ENCODE results near the gene GAMT. TPM values are rescaled to one million over a fixed set of nuclear protein-coding genes. Genes with fewer than 3 reads are reported as not detected.

GAMT gene
- total and polyA plus RNA-seq, 2 of the 13 experiments (the other 11 are each of a cell fraction or from before 2014, with no cell fraction given), result 115 to 124 TPM

DNA sequence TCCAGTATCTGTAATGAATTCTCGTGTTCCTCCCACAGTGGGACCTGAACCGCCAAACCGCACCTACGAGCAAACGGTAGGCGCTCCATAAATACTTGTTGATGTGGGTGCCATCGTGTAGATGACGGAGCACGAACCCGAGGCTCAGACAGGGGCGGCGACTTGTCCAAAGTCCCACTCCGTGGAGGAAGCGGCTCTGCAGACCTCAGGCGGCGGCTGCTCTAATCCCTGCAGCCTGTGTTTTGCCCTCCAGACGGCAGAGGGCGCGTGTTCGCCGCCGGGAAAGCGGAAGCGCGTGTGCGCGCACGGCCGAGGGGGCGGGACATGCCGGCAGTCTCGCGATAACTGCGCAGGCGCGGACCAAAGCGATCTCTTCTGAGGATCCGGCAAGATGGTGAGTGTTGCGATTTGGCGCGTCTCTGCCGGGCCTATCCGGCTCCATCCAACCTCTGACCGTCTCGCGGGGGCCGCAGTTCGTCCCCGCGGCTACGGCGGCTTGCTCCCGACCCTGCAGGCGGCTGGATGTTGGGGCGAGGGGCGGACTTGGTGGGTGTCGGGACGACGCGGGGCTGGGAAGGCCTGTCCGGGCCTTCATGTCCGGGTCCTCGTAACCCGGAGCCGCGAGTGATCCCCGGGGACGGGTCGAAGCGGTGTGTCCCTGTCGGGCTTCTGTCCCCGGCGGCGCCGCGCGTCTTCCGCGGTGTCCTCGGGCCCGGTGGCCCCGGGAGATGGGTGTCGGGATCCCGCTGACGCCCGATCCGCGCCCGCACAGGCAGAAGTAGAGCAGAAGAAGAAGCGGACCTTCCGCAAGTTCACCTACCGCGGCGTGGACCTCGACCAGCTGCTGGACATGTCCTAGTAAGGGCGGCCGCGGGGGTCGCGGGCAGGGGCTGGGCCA, 36.9 kb upstream of the GAMT start, which contains the start of gene RPS15 (continued):
- TF ChIP-seq HNF4A (CRISPR knock-in tag; IDR thresholded peaks at IDR 0.05), result peak; percentile 95
- TF ChIP-seq ZFP36 (IDR thresholded peaks at IDR 0.05; ENCODE audit: borderline replicate concordance, low read depth, low read length, partially characterized antibody), result no peak
- TF ChIP-seq, protein P1, sequence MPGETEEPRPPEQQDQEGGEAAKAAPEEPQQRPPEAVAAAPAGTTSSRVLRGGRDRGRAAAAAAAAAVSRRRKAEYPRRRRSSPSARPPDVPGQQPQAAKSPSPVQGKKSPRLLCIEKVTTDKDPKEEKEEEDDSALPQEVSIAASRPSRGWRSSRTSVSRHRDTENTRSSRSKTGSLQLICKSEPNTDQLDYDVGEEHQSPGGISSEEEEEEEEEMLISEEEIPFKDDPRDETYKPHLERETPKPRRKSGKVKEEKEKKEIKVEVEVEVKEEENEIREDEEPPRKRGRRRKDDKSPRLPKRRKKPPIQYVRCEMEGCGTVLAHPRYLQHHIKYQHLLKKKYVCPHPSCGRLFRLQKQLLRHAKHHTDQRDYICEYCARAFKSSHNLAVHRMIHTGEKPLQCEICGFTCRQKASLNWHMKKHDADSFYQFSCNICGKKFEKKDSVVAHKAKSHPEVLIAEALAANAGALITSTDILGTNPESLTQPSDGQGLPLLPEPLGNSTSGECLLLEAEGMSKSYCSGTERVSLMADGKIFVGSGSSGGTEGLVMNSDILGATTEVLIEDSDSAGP (CRISPR knock-in tag; IDR thresholded peaks at IDR 0.05; ENCODE audit: borderline replicate concordance), result peak; percentile 97
- TF ChIP-seq SRY (CRISPR knock-in tag; IDR thresholded peaks at IDR 0.05), result peak; percentile 82; the same call in 1 of the 2 replicates
- no peak for TF ChIP-seq CEBPB (IDR thresholded peaks at IDR 0.05; ENCODE audit: borderline replicate concordance, low read depth, low read length)
- peak; percentile 52; the same call in 1 of the 2 replicates for TF ChIP-seq KDM5A (IDR thresholded peaks at IDR 0.05; ENCODE audit: borderline replicate concordance, low read length)
- no peak for TF ChIP-seq ZNF17 (CRISPR knock-in tag; IDR thresholded peaks at IDR 0.05)
- peak; percentile 94 for TF ChIP-seq ZNF780A (CRISPR knock-in tag; IDR thresholded peaks at IDR 0.05)
- peak; percentile 50; the same call in 1 of the 2 replicates for TF ChIP-seq DPF2 (CRISPR knock-in tag; IDR thresholded peaks at IDR 0.05; ENCODE audit: borderline replicate concordance, low read depth)
- peak; percentile 60; the same call in 1 of the 2 replicates for TF ChIP-seq FOXK2 (IDR thresholded peaks at IDR 0.05)
- no peak for TF ChIP-seq HDAC6 (IDR thresholded peaks at IDR 0.05; ENCODE audit: low read depth, low read length)
- TF ChIP-seq, protein P2, sequence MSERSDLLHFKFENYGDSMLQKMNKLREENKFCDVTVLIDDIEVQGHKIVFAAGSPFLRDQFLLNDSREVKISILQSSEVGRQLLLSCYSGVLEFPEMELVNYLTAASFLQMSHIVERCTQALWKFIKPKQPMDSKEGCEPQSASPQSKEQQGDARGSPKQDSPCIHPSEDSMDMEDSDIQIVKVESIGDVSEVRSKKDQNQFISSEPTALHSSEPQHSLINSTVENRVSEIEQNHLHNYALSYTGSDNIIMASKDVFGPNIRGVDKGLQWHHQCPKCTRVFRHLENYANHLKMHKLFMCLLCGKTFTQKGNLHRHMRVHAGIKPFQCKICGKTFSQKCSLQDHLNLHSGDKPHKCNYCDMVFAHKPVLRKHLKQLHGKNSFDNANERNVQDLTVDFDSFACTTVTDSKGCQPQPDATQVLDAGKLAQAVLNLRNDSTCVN (CRISPR knock-in tag; IDR thresholded peaks at IDR 0.05; ENCODE audit: borderline replicate concordance), result peak; percentile 87; the same call in 1 of the 2 replicates
- TF ChIP-seq, protein P3, sequence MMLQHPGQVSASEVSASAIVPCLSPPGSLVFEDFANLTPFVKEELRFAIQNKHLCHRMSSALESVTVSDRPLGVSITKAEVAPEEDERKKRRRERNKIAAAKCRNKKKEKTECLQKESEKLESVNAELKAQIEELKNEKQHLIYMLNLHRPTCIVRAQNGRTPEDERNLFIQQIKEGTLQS (CRISPR knock-in tag; IDR thresholded peaks at IDR 0.05), result no peak; the same call in 1 of the 2 replicates
- TF ChIP-seq, protein P4, sequence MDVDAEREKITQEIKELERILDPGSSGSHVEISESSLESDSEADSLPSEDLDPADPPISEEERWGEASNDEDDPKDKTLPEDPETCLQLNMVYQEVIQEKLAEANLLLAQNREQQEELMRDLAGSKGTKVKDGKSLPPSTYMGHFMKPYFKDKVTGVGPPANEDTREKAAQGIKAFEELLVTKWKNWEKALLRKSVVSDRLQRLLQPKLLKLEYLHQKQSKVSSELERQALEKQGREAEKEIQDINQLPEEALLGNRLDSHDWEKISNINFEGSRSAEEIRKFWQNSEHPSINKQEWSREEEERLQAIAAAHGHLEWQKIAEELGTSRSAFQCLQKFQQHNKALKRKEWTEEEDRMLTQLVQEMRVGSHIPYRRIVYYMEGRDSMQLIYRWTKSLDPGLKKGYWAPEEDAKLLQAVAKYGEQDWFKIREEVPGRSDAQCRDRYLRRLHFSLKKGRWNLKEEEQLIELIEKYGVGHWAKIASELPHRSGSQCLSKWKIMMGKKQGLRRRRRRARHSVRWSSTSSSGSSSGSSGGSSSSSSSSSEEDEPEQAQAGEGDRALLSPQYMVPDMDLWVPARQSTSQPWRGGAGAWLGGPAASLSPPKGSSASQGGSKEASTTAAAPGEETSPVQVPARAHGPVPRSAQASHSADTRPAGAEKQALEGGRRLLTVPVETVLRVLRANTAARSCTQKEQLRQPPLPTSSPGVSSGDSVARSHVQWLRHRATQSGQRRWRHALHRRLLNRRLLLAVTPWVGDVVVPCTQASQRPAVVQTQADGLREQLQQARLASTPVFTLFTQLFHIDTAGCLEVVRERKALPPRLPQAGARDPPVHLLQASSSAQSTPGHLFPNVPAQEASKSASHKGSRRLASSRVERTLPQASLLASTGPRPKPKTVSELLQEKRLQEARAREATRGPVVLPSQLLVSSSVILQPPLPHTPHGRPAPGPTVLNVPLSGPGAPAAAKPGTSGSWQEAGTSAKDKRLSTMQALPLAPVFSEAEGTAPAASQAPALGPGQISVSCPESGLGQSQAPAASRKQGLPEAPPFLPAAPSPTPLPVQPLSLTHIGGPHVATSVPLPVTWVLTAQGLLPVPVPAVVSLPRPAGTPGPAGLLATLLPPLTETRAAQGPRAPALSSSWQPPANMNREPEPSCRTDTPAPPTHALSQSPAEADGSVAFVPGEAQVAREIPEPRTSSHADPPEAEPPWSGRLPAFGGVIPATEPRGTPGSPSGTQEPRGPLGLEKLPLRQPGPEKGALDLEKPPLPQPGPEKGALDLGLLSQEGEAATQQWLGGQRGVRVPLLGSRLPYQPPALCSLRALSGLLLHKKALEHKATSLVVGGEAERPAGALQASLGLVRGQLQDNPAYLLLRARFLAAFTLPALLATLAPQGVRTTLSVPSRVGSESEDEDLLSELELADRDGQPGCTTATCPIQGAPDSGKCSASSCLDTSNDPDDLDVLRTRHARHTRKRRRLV (CRISPR knock-in tag; IDR thresholded peaks at IDR 0.05), result peak; percentile 76; the same call in 1 of the 2 replicates
- peak; percentile 95 for TF ChIP-seq ETV5 (CRISPR knock-in tag; IDR thresholded peaks at IDR 0.05; ENCODE audit: borderline replicate concordance)
- TF ChIP-seq ZZZ3 (CRISPR knock-in tag; IDR thresholded peaks at IDR 0.05; ENCODE audit: borderline replicate concordance), result peak; percentile 99; the same call in 1 of the 2 replicates
- TF ChIP-seq ZNF841 (CRISPR knock-in tag; IDR thresholded peaks at IDR 0.05; ENCODE audit: borderline replicate concordance), result peak; percentile 65; the same call in 1 of the 2 replicates
- peak; percentile 86 for TF ChIP-seq KMT2A (CRISPR knock-in tag; IDR thresholded peaks at IDR 0.05)
- peak; percentile 94 for TF ChIP-seq ZMYM4 (CRISPR knock-in tag; IDR thresholded peaks at IDR 0.05)
- no peak for TF ChIP-seq NFE2L2 (IDR thresholded peaks at IDR 0.05; ENCODE audit: low read length)
- peak; percentile 96 for TF ChIP-seq ZNF552 (CRISPR knock-in tag; IDR thresholded peaks at IDR 0.05; ENCODE audit: borderline replicate concordance)

All from HepG2 (cell line).